CD4-positive, alpha-beta T cell (primary cell): Measurements from ENCODE around the gene GIT2. TPM values are rescaled to one million over a fixed set of nuclear protein-coding genes. Genes with fewer than 3 reads are reported as not detected.

Experiments used
- ATAC-seq: fragments of 200-7000 bp; cut with Tn5 transposase; one replicate; pipeline ENCODE4 v1.10.0; 2022; ENCODE audit warnings: mild to moderate bottlenecking; ENCODE audit not compliant: poor library complexity
- CTCF ChIA-PET: fragments of 350-600 bp; sonication (Branson Sonifier 250); formaldehyde crosslinking; loops from one replicate; lab custom pipeline; 2021; ENCODE audit warnings: antibody characterized with exemption, inconsistent platforms; lab: Charles Lee
- POLR2A ChIA-PET: fragments of 350-600 bp; sonication (Branson Sonifier 250); formaldehyde crosslinking; loops from one replicate; lab custom pipeline; 2021; ENCODE audit warnings: antibody characterized with exemption, inconsistent platforms; lab: Charles Lee
- DNase-seq, 14 experiments: peaks; one replicate each; pipeline ENCODE4 v3.0.0-alpha.2; 2013 to 2020; ENCODE audit warnings: mixed read lengths in 2 of 14
- H3K27ac ChIP-seq, 2 donors: one replicate each; pipeline versions ENCODE4 v1.5.1 to v1.7.0; 2013; ENCODE audit warnings: low read length in 2 of 2, low read depth in 1 of 2, mild to moderate bottlenecking in 1 of 2
- H3K27me3 ChIP-seq, 2 experiments: 1 replicate in 1 of 2; 2 replicates in 1 of 2; pipeline versions ENCODE4 v1.6.1 to v1.7.0; 2013; ENCODE audit warnings: low read length in 2 of 2, control low read depth in 1 of 2, mild to moderate bottlenecking in 1 of 2, moderate library complexity in 1 of 2; ENCODE audit not compliant: insufficient read depth in 2 of 2, control insufficient read depth in 1 of 2
- H3K36me3 ChIP-seq: one replicate; pipeline ENCODE4 v1.6.1; 2013; ENCODE audit warnings: low read length, control low read depth; ENCODE audit not compliant: insufficient read depth
- H3K4me1 ChIP-seq: one replicate; pipeline ENCODE4 v1.6.1; 2013; ENCODE audit warnings: low read length, control low read depth; ENCODE audit not compliant: insufficient read depth
- H3K4me3 ChIP-seq: one replicate; pipeline ENCODE4 v1.5.1; 2013; ENCODE audit warnings: mild to moderate bottlenecking, low read length, moderate library complexity
- H3K9me3 ChIP-seq, 2 experiments: 1 replicate in 1 of 2; 2 replicates in 1 of 2; pipeline versions ENCODE4 v1.6.1 to v1.7.0; 2013; ENCODE audit warnings: low read length in 2 of 2, mild to moderate bottlenecking in 2 of 2, control low read depth in 1 of 2, moderate library complexity in 1 of 2; ENCODE audit not compliant: control insufficient read depth in 1 of 2, insufficient read depth in 1 of 2
- H3K27ac Mint-ChIP-seq: one replicate; pipeline ENCODE4 v1.8.0; 2020; ENCODE audit warnings: mixed read lengths
- H3K27me3 Mint-ChIP-seq: one replicate; pipeline ENCODE4 v1.8.0; 2021; ENCODE audit warnings: mixed read lengths
- H3K36me3 Mint-ChIP-seq: one replicate; pipeline ENCODE4 v1.8.0; 2021; ENCODE audit warnings: low read depth, mixed read lengths
- H3K4me1 Mint-ChIP-seq: one replicate; pipeline ENCODE4 v1.8.0; 2021; ENCODE audit warnings: low read depth, mixed read lengths
- H3K4me3 Mint-ChIP-seq: one replicate; pipeline ENCODE4 v1.8.0; 2020; ENCODE audit warnings: mild to moderate bottlenecking, mixed read lengths
- H3K9me3 Mint-ChIP-seq: one replicate; pipeline ENCODE4 v1.8.0; 2020; ENCODE audit warnings: mixed read lengths
- intact Hi-C, 2 experiments: fragments of 100-400 bp; cut with DNase I in 1 of 2; cut with micrococcal nuclease in 1 of 2; formaldehyde crosslinking; loops; one replicate each; pipeline versions ENCODE4 v1.15.1 to v1.9.0; 2023 to 2025; cut with DNase I, micrococcal nuclease
- total RNA-seq, 174 experiments: library from RNA in 2 of 174; stranded (reverse) in 2 of 174; gene quantifications; one replicate each; pipeline ENCODE4 v1.2.3 and lab custom pipeline; 2021 to 2026
- TF ChIP-seq, protein P1 (sequence below): fragments of 200-600 bp; IDR thresholded peaks from one replicate; pipeline ENCODE4 v1.8.0; 2022; ENCODE audit warnings: antibody characterized with exemption, mild to moderate bottlenecking

GIT2 gene
- total RNA-seq, 2 experiments from 2014 or later, result 68.6 to 70.7 TPM

DNA sequence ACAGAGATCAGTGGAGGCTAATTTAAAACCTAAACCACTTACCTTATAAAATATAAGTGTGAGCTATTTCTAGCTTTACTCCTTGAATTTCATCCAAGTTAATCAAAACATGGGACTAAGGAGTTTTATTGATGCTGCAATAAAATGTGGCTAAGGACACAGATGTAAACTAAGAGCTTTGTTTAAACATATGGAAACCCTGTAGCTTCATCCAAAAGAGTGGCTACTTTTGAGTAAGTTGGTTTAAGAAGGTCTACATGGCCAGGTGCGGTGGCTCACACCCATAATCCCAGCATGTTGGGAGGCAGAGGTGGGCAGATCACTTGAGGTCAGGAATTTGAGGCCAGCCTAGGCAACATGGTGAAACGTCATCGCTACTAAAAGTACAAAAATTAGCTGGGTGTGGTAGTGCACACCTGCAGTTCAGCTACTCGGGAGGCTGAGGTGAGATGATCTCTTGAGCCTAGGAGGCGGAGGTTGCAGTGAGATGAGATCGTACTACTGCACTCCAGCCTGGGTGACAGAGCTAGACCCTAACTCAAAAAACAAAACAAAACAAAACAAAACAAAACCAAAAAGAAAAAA lies 55.7 kb downstream of the GIT2 start:
- H3K27me3 ChIP-seq, result no peaks in the 10 kb centered on the region
- ChIA-PET POLR2A (no interaction called here), CTCF (no interaction called here)
- TF ChIP-seq, protein P1, sequence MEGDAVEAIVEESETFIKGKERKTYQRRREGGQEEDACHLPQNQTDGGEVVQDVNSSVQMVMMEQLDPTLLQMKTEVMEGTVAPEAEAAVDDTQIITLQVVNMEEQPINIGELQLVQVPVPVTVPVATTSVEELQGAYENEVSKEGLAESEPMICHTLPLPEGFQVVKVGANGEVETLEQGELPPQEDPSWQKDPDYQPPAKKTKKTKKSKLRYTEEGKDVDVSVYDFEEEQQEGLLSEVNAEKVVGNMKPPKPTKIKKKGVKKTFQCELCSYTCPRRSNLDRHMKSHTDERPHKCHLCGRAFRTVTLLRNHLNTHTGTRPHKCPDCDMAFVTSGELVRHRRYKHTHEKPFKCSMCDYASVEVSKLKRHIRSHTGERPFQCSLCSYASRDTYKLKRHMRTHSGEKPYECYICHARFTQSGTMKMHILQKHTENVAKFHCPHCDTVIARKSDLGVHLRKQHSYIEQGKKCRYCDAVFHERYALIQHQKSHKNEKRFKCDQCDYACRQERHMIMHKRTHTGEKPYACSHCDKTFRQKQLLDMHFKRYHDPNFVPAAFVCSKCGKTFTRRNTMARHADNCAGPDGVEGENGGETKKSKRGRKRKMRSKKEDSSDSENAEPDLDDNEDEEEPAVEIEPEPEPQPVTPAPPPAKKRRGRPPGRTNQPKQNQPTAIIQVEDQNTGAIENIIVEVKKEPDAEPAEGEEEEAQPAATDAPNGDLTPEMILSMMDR, result no peak
- peaks cover 53% of the 10 kb centered on the region for H3K36me3 ChIP-seq
- no peaks in the 10 kb centered on the region for H3K27me3 Mint-ChIP-seq
- ATAC-seq, result no peak
- intact Hi-C loops, result no loop called here
- no peaks in the 10 kb centered on the region for H3K4me1 Mint-ChIP-seq
- no peak for DNase-seq
- H3K4me1 ChIP-seq, result no peaks in the 10 kb centered on the region
- peak overlapping the region; percentile 10 for H3K27ac Mint-ChIP-seq
- H3K4me3 ChIP-seq, result no peak overlapping the region
- no peaks in the 10 kb centered on the region for H3K9me3 ChIP-seq
- H3K9me3 Mint-ChIP-seq, result no peaks in the 10 kb centered on the region
- H3K36me3 Mint-ChIP-seq, result peaks cover 71% of the 10 kb centered on the region
- no peak overlapping the region for H3K4me3 Mint-ChIP-seq
- no peak overlapping the region for H3K27ac ChIP-seq

DNA sequence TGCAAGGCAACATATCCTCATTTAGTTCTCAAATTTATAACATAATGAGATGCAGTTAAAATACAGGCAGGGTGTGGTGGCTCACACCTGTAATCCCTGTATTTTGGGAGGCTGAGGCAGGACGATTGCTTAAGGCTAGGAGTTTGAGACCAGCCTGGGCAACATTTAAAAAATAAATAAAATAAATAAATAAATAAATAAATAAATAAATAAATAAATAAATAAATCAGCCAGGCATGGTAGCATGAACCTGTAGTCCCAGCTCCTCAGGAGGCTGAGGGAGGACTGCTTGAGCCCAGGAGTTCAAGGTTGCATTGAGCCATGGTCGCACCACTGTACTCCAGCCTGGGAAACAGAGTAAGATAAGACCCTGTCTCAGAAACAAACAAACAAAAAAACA lies 56.7 kb downstream of the GIT2 start:
- Mint-ChIP-seq H3K36me3 (peaks cover 74% of the 10 kb centered on the region), H3K27me3 (no peaks in the 10 kb centered on the region), H3K4me3 (no peak overlapping the region), H3K4me1 (no peaks in the 10 kb centered on the region), H3K27ac (no peak overlapping the region), H3K9me3 (no peaks in the 10 kb centered on the region)
- H3K9me3 ChIP-seq, result no peaks in the 10 kb centered on the region
- TF ChIP-seq, protein P1, result no peak
- H3K4me1 ChIP-seq, result no peaks in the 10 kb centered on the region
- H3K27me3 ChIP-seq, result no peaks in the 10 kb centered on the region
- no peak overlapping the region for H3K4me3 ChIP-seq
- ATAC-seq (no peak), DNase-seq (no peak)
- H3K36me3 ChIP-seq, result peaks cover 51% of the 10 kb centered on the region
- ChIA-PET CTCF (no interaction called here), POLR2A (no interaction called here)
- no peak overlapping the region for H3K27ac ChIP-seq
- intact Hi-C loops, result no loop called here

DNA sequence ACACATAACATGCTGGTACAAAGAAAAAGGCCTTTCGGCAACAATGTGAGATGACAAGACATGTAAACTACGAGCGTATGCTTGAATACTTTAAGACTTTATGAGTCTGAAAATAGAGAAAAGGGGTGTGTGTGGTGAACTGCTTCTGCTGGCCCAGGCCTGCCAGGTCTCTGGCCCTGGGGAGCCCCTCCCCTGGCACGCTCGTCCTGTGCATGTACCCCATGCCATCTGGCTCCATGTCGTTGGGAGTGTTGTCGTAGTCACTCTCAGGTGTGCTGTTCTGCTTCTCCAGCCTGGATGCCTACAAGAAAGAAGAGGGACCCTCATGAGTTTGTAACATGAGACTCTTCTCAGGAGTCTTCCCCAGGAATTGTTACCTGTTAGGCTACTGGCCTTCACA lies 57.2 kb downstream of the GIT2 start:
- Histone ChIP-seq H3K36me3 (peaks cover 51% of the 10 kb centered on the region), H3K4me1 (no peaks in the 10 kb centered on the region), H3K27ac (no peak overlapping the region), H3K4me3 (no peak overlapping the region), H3K27me3 (no peaks in the 10 kb centered on the region), H3K9me3 (no peaks in the 10 kb centered on the region)
- no peaks in the 10 kb centered on the region for H3K4me1 Mint-ChIP-seq
- ATAC-seq, result no peak
- ChIA-PET POLR2A (no interaction called here), CTCF (no interaction called here)
- H3K4me3 Mint-ChIP-seq, result no peak overlapping the region
- TF ChIP-seq, protein P1, result no peak
- H3K27me3 Mint-ChIP-seq, result no peaks in the 10 kb centered on the region
- DNase-seq, result no peak
- intact Hi-C loops, result no loop called here
- no peaks in the 10 kb centered on the region for H3K9me3 Mint-ChIP-seq
- H3K27ac Mint-ChIP-seq, result no peak overlapping the region
- H3K36me3 Mint-ChIP-seq, result peaks cover 78% of the 10 kb centered on the region
